OCI-LY7 (cell line): ENCODE measurements around the gene MESP1. TPM values are rescaled to one million over a fixed set of nuclear protein-coding genes. Genes with fewer than 3 reads are reported as not detected.

Experiments
- BruUV-seq: library from RNA; stranded (reverse); fragments of 400-500 nt; replicated peaks from 2 replicates; lab custom pipeline; 2021; lab: Mats Ljungman, UMichigan
- CTCF ChIA-PET: fragments of 300-600 bp; sonication (Branson Sonifier 250); formaldehyde crosslinking; loops from one replicate; lab custom pipeline; 2022; ENCODE audit warnings: antibody characterized with exemption; ENCODE audit not compliant: unreplicated experiment; lab: Charles Lee
- POLR2A ChIA-PET: fragments of 300-600 bp; sonication (Branson Sonifier 250); formaldehyde crosslinking; loops from one replicate; lab custom pipeline; 2022; ENCODE audit warnings: antibody characterized with exemption; lab: Charles Lee
- DNase-seq: peaks from one replicate; pipeline ENCODE4 v3.0.0-alpha.2; 2015; ENCODE audit warnings: low spot score
- H2AFZ ChIP-seq: fragments of 200-600 bp; sonication (generic), shearing (Covaris generic); 2 replicates; pipeline ENCODE4 v1.6.1; 2014; ENCODE audit warnings: mild to moderate bottlenecking, antibody characterized with exemption, low read length, moderate library complexity
- H3K27ac ChIP-seq: fragments of 200-600 bp; sonication (generic); 2 replicates; pipeline ENCODE4 v1.5.1; 2014; ENCODE audit warnings: mixed run types, low read depth, mild to moderate bottlenecking, moderate library complexity, low read length, inconsistent platforms; ENCODE audit not compliant: poor library complexity, severe bottlenecking
- H3K36me3 ChIP-seq: fragments of 200-600 bp; sonication (generic); 2 replicates; pipeline ENCODE4 v1.6.1; 2014; ENCODE audit warnings: mild to moderate bottlenecking, antibody characterized with exemption, low read length, moderate library complexity, mixed read lengths; ENCODE audit not compliant: insufficient read depth
- H3K4me1 ChIP-seq: fragments of 200-600 bp; sonication (generic); 2 replicates; pipeline ENCODE4 v1.5.1; 2014; ENCODE audit warnings: mild to moderate bottlenecking, low read length; ENCODE audit not compliant: insufficient read depth, poor library complexity, severe bottlenecking
- H3K4me2 ChIP-seq: fragments of 200-600 bp; sonication (generic); 2 replicates; pipeline ENCODE4 v1.6.1; 2014; ENCODE audit warnings: mild to moderate bottlenecking, low read length
- H3K4me3 ChIP-seq: fragments of 200-600 bp; sonication (generic); 2 replicates; pipeline ENCODE4 v1.5.1; 2014; ENCODE audit warnings: mild to moderate bottlenecking, low read depth, low read length; ENCODE audit not compliant: poor library complexity, severe bottlenecking
- H3K79me2 ChIP-seq: fragments of 200-600 bp; sonication (generic); 2 replicates; pipeline ENCODE4 v1.6.1; 2016; ENCODE audit warnings: low read depth, mild to moderate bottlenecking, low read length, moderate library complexity, mixed read lengths; ENCODE audit not compliant: insufficient read depth
- H3K9me2 ChIP-seq: fragments of 200-600 bp; sonication (generic); 2 replicates; pipeline ENCODE4 v1.6.1; 2016; ENCODE audit warnings: mild to moderate bottlenecking, low read length, mixed read lengths; ENCODE audit not compliant: insufficient read depth
- H3K9me3 ChIP-seq: fragments of 200-600 bp; sonication (generic); 2 replicates; pipeline ENCODE4 v1.6.1; 2014; ENCODE audit warnings: mild to moderate bottlenecking, mixed run types, low read length, mixed read lengths
- H4K20me1 ChIP-seq: fragments of 200-600 bp; sonication (generic); 2 replicates; pipeline ENCODE4 v1.6.1; 2014; ENCODE audit warnings: mild to moderate bottlenecking, antibody characterized with exemption, low read length, moderate library complexity, mixed read lengths; ENCODE audit not compliant: insufficient read depth
- EZH2phosphoT487 ChIP-seq: fragments of 200-600 bp; sonication (generic); IDR thresholded peaks from 2 replicates; pipeline ENCODE4 v1.6.1; 2018; ENCODE audit warnings: low read depth, borderline replicate concordance, mild to moderate bottlenecking, mixed run types, antibody characterized with exemption, low read length, moderate library complexity, mixed read lengths
- intact Hi-C: fragments of 100-400 bp; cut with micrococcal nuclease; formaldehyde crosslinking; loops from one replicate; pipeline ENCODE4 v1.10.0; 2022; ENCODE audit not compliant: unreplicated experiment
- total RNA-seq, 2 experiments: library from RNA; depleted of rRNA in 1 of 2; stranded (reverse); fragments of >200 nt in 1 of 2; shearing (Covaris generic) in 1 of 2; gene quantifications; 2 replicates each; pipeline ENCODE4 v1.2.3, GENCODE V29; 2014 to 2022
- TF ChIP-seq, protein P1 (sequence below): fragments of 200-600 bp; sonication (generic); conservative IDR thresholded peaks from 2 replicates; pipeline ENCODE4 v1.5.1; 2014; ENCODE audit warnings: mild to moderate bottlenecking, antibody characterized with exemption, low read length, moderate library complexity, mixed read lengths

MESP1 gene
- total RNA-seq, 2 experiments from 2014 or later: 3.5 TPM; not detected in 1

DNA sequence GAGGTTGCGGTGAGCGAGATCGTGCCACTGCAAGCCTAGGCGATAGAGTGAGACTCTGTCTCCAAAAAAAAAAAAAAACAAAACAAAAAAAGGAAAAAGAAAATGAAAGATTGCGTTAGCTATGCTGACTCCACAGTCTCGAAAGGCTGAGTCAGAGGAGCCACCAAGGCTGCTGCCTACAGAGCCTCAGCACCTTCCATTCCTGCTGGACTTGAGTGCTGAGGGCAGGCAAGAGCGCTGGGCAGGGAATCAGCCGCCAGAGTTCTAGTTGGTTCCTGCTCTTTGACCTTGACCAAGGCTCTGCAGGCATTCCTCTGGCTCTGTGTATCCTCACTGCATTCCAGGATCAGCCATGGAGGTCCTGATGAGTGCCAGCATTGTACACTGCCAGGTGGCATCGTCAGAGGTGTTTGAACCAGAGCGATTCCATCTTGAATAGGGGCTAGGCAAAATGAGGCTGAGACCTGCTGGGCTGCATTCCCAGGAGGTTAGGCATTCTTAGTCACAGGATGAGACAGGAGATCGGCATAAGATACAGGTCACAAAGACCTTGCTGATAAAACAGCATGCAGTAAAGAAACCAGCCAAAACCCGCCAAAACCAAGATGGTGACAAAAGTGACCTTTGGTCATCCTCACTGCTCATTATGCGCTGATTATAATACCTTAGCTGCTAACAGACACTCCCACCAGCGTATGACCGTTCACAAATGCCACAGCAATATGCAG lies 31.0 kb upstream of the MESP1 start:
- H3K27ac ChIP-seq: no peak overlapping the region
- CTCF ChIA-PET: interaction anchor here (0.6 kb wide), 1 partner anchor 96 kb away, joined by 4 read pairs; no protein-coding TSS in a partner anchor
- H2AFZ ChIP-seq: no peak overlapping the region

DNA sequence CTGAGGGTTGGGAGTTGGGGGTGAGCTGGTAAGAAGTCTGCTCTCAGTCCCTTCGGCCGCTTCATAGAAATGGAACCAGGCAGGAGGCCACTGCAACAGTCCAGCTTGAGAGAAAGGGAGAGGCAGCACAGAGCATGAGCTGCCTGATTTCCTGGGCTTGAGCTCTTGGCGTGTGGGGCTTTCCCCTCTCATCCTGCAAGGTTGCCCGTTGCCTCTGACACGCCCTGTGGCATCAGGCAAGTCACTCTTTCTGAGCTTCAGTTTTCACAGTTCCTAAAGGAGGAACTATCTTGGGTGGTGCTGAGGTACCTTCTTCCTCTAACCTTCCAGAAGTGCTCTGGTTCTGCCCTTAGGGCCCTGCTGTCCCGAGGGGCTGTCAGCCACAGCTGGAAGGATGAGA lies 30.0 kb upstream of the MESP1 start:
- Histone ChIP-seq H3K36me3 (no peaks in the 10 kb centered on the region), H3K4me2 (no peak overlapping the region), H2AFZ (no peak overlapping the region), H4K20me1 (no peaks in the 10 kb centered on the region), H3K9me3 (no peaks in the 10 kb centered on the region), H3K9me2 (no peaks in the 10 kb centered on the region), H3K4me1 (no peaks in the 10 kb centered on the region), H3K79me2 (no peaks in the 10 kb centered on the region), H3K4me3 (no peak overlapping the region), H3K27ac (no peak overlapping the region)
- CTCF ChIA-PET: no interaction called here
- POLR2A ChIA-PET: no interaction called here
- intact Hi-C loops: no loop called here
- DNase-seq: no peak
- TF ChIP-seq, protein P1, sequence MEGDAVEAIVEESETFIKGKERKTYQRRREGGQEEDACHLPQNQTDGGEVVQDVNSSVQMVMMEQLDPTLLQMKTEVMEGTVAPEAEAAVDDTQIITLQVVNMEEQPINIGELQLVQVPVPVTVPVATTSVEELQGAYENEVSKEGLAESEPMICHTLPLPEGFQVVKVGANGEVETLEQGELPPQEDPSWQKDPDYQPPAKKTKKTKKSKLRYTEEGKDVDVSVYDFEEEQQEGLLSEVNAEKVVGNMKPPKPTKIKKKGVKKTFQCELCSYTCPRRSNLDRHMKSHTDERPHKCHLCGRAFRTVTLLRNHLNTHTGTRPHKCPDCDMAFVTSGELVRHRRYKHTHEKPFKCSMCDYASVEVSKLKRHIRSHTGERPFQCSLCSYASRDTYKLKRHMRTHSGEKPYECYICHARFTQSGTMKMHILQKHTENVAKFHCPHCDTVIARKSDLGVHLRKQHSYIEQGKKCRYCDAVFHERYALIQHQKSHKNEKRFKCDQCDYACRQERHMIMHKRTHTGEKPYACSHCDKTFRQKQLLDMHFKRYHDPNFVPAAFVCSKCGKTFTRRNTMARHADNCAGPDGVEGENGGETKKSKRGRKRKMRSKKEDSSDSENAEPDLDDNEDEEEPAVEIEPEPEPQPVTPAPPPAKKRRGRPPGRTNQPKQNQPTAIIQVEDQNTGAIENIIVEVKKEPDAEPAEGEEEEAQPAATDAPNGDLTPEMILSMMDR: no peak
- no peak for TF ChIP-seq EZH2phosphoT487
- no TSS peak for BruUV-seq

More for the DNA sequence above, 31.0 kb upstream of the MESP1 start:
- Histone ChIP-seq H4K20me1 (no peaks in the 10 kb centered on the region), H3K4me1 (no peaks in the 10 kb centered on the region), H3K36me3 (no peaks in the 10 kb centered on the region), H3K4me3 (no peak overlapping the region), H3K9me3 (no peaks in the 10 kb centered on the region), H3K4me2 (no peak overlapping the region), H3K9me2 (no peaks in the 10 kb centered on the region), H3K79me2 (no peaks in the 10 kb centered on the region)
- DNase-seq: no peak
- no TSS peak for BruUV-seq
- POLR2A ChIA-PET: interaction anchor here (0.5 kb wide), 1 partner anchor 107 kb away, joined by 3 read pairs; no protein-coding TSS in a partner anchor
- TF ChIP-seq EZH2phosphoT487: no peak
- TF ChIP-seq, protein P1: no peak
- intact Hi-C loops: no loop called here

- intact Hi-C loops: no loop called here
- ChIA-PET POLR2A (no interaction called here), CTCF (no interaction called here)
- H3K27ac ChIP-seq: no peak overlapping the region
- H2AFZ ChIP-seq: no peak overlapping the region
- no peak overlapping the region for H3K4me2 ChIP-seq
- H4K20me1 ChIP-seq: no peaks in the 10 kb centered on the region
- H3K4me1 ChIP-seq: no peaks in the 10 kb centered on the region
- TF ChIP-seq, protein P1: no peak
- no peak for TF ChIP-seq EZH2phosphoT487
- no peak for DNase-seq
- H3K79me2 ChIP-seq: no peaks in the 10 kb centered on the region
- no peak overlapping the region for H3K4me3 ChIP-seq
- H3K9me2 ChIP-seq: no peaks in the 10 kb centered on the region
- H3K9me3 ChIP-seq: no peaks in the 10 kb centered on the region
- no peaks in the 10 kb centered on the region for H3K36me3 ChIP-seq
- no TSS peak for BruUV-seq
Measured at GRCh38 chr15:89780601-89781000, 29.6 kb upstream of the MESP1 start.
